ENCODE data around the gene RNF225. TPM values are rescaled to one million over a fixed set of nuclear protein-coding genes. Genes with fewer than 3 reads are reported as not detected.

The RNF225 gene
- total RNA-seq, 4 donors from 2014 or later = 1.5 TPM; not detected in 3

DNA sequence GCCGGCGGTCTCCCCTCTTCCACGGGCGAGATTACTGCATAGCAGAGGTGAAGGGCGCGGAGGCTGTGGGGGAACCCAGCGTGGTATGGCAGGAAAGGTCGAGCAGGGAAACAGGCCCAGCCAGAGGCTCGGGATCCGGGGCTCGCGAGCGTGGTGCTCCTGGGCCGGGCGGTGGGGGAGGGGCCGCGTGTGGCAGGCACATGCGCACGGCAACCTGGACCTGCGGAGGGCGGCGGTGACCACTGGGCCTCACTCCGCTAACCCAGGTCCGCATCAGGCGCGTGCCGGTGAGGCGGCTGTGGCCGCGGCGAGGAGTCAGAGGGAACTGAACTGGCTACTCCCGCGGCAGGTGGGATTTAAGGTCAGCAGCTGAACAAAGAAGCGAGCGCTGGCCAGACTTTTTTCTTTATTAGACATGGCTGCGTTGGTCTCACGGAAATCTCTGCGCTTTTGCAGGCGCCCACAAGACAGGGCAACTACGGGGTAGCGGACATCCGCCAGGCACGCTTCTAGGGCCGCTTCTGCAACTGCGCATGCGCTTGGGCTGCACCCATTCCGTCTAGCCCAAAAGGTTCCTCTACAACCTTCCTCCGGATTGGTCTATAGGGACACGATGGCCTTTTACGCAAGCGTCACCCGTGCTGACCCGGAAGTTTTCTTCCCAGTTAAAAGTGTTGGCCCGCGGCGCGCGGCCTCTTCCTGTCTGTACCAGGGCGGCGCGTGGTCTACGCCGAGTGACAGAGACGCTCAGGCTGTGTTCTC lies 8.7 kb upstream of the RNF225 start, which contains the start of gene RPS5:
TSS of gene RPS5 (plus strand) at position 694 of the 762 bp plus-strand sequence. CDS start 869 bp downstream, outside the sequence.
- peak within 1 kb of the TSS; percentile 64 for H3K4me3 ChIP-seq
- H3K27me3 ChIP-seq = no peaks in the 10 kb centered on the region
- TF ChIP-seq EP300 (IDR thresholded peaks at IDR 0.05) (no peak), POLR2AphosphoS5 (IDR thresholded peaks at IDR 0.05) (peak; percentile 79), POLR2A (IDR thresholded peaks at IDR 0.05) (peak; percentile 36 to 73)
- TF ChIP-seq, protein P1, sequence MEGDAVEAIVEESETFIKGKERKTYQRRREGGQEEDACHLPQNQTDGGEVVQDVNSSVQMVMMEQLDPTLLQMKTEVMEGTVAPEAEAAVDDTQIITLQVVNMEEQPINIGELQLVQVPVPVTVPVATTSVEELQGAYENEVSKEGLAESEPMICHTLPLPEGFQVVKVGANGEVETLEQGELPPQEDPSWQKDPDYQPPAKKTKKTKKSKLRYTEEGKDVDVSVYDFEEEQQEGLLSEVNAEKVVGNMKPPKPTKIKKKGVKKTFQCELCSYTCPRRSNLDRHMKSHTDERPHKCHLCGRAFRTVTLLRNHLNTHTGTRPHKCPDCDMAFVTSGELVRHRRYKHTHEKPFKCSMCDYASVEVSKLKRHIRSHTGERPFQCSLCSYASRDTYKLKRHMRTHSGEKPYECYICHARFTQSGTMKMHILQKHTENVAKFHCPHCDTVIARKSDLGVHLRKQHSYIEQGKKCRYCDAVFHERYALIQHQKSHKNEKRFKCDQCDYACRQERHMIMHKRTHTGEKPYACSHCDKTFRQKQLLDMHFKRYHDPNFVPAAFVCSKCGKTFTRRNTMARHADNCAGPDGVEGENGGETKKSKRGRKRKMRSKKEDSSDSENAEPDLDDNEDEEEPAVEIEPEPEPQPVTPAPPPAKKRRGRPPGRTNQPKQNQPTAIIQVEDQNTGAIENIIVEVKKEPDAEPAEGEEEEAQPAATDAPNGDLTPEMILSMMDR (IDR thresholded peaks at IDR 0.05) = peak in 1 of 4 experiments; percentile 13
- ATAC-seq = peak; percentile 98
- 0% methylated on average over 14 of the region's 64 CpGs; no CpG with 5 or more reads in 1 of the 2 donors for WGBS, 2 donors (ENCODE audit: low coverage in 1 of 2)
- H3K4me1 ChIP-seq = peaks cover 3 to 67% (median 20%) of the 10 kb centered on the region in 3 donors
- H3K36me3 ChIP-seq = peaks cover 0 to 37% of the 10 kb centered on the region in 2 donors
- no peaks in the 10 kb centered on the region for H3K9me3 ChIP-seq
- H3K27ac ChIP-seq = peak within 1 kb of the TSS; percentile 89 to 98 (median 94)

DNA sequence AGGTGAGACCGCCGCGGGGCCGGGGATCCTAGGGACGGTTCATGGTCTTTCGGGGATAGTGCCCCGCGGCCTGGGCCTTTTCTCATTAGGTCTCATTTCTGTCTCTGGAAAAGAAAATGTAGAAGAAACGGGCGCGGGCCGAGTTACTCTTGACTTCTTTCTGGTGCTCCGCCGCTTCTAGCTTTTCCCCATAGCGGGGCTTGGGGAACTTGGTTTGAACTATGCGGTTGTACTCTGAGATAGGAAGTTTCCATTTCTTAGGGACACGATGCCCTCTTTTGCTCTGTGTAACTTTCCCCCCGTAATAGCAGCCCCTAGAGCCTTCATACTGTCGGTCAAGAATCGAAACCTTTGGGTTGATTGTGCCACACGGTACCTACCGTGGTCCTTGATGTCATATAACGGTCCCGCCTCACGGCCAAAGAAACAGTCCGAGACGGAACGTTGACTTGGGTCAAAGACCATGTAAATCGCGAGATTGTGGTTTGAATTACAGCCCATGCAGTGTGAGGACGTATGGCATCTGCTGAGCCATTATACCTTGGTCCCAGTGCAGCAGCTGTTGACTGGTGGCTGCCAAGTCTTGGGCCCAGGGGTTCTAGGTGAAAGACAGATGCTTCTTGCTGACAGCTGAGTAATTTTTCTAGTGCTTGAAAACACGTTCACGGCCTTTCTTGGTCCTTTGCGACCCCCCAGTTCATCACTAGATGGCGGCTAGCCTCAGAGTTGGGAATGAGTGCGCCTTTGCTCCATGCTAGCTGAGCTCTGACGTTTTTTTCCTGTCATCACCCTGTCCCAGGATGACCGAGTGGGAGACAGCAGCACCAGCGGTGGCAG lies 7.9 kb upstream of the RNF225 start:
- 0 to 13% methylated on average over 8 to 12 of the region's 39 CpGs for WGBS, 2 donors (ENCODE audit: low coverage in 1 of 2)
- Histone ChIP-seq H3K36me3 (peaks cover 0 to 45% of the 10 kb centered on the region in 2 donors), H3K4me3 (peak overlapping the region; percentile 64), H3K4me1 (peaks cover 3 to 59% (median 17%) of the 10 kb centered on the region in 3 donors), H3K9me3 (no peaks in the 10 kb centered on the region), H3K27ac (peak overlapping the region; percentile 18 to 98 (median 94)), H3K27me3 (no peaks in the 10 kb centered on the region)
- no peak for ATAC-seq
- TF ChIP-seq POLR2AphosphoS5 (IDR thresholded peaks at IDR 0.05) (no peak), EP300 (IDR thresholded peaks at IDR 0.05) (no peak)
- TF ChIP-seq, protein P1 (IDR thresholded peaks at IDR 0.05) = no peak

DNA sequence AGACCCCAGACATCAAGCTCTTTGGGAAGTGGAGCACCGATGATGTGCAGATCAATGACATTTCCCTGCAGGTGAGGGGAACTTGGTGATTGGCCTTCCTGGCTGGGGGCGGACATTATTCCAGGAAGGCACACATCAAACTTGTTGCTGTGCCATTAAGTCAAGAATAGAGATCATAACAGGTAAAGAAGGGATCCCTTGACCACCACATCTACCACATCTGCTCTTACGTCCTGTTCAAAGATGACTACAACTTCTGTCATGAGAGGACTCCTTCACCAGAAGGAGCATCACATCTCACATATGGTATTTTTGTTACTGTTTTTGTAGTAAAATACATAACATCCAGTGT lies 7.3 kb upstream of the RNF225 start:
- H3K9me3 ChIP-seq = no peaks in the 10 kb centered on the region
- WGBS, 2 donors (ENCODE audit: low coverage in 1 of 2) = 58 to 75% methylated on average over 1 to 3 of the region's 3 CpGs
- TF ChIP-seq EP300 (IDR thresholded peaks at IDR 0.05) (no peak), POLR2AphosphoS5 (IDR thresholded peaks at IDR 0.05) (no peak), POLR2A (IDR thresholded peaks at IDR 0.05) (no peak)
- TF ChIP-seq, protein P1 (IDR thresholded peaks at IDR 0.05) = no peak
- H3K27me3 ChIP-seq = no peaks in the 10 kb centered on the region
- H3K4me1 ChIP-seq = peaks cover 3 to 57% (median 17%) of the 10 kb centered on the region in 3 donors
- ATAC-seq = no peak
- H3K36me3 ChIP-seq = peaks cover 0 to 51% of the 10 kb centered on the region in 2 donors
- H3K27ac ChIP-seq = no peak overlapping the region
- peak overlapping the region in 1 of 2 donors; percentile 64 for H3K4me3 ChIP-seq

DNA sequence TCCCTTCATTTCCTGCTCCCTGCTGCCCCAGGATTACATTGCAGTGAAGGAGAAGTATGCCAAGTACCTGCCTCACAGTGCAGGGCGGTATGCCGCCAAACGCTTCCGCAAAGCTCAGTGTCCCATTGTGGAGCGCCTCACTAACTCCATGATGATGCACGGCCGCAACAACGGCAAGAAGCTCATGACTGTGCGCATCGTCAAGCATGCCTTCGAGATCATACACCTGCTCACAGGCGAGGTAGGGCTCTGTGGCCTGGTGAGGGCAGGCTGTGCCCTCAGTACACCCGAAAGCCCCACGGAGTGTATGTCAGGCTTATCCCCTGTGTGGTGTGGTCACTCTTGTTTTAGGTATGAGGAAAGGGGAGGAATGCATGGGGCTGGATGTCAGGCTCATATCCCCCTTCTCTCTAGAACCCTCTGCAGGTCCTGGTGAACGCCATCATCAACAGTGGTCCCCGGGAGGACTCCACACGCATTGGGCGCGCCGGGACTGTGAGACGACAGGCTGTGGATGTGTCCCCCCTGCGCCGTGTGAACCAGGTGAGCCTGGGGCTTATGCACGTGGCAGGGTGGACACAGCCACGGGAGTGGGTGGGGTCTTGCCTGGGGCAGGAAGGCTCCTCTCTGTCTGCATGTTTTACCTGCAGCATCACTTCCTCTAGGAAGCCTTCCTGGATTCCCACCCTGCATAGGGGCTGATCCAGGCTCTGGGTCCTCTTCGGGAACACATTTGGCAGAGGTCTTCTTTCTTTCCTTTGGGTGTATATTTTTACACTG lies 2.3 kb upstream of the RNF225 start:
- Histone ChIP-seq H3K36me3 (peaks cover 0 to 72% of the 10 kb centered on the region in 2 donors), H3K27ac (no peak overlapping the region)
- 80 to 93% methylated on average over 2 to 6 of the region's 26 CpGs for WGBS, 2 donors (ENCODE audit: low coverage in 1 of 2)

More for the DNA sequence above, 2.3 kb upstream of the RNF225 start:
- no peak for TF ChIP-seq EP300 (IDR thresholded peaks at IDR 0.05)
- TF ChIP-seq, protein P1 (IDR thresholded peaks at IDR 0.05) = no peak
- TF ChIP-seq POLR2AphosphoS5 (IDR thresholded peaks at IDR 0.05) = no peak
- no peak for ATAC-seq
- no peaks in the 10 kb centered on the region for H3K9me3 ChIP-seq
- H3K4me1 ChIP-seq = peaks cover 0 to 47% (median 4%) of the 10 kb centered on the region in 3 donors
- peaks cover 32% of the 10 kb centered on the region for H3K27me3 ChIP-seq
- no peak overlapping the region for H3K4me3 ChIP-seq
